Endothelial cell (in vitro differentiated cells): Measurements from ENCODE around the gene LRPPRC. TPM values are rescaled to one million over a fixed set of nuclear protein-coding genes. Genes with fewer than 3 reads are reported as not detected.
A peak's percentile ranks its signal among the peaks of the same experiment; 100 is the strongest.
"Not testable (repeated sequence)": the region's sequence is repeated elsewhere in the genome, so short reads cannot be mapped to it uniquely, and the experiment has no call there.

Experiments used
- DNase-seq: peaks from one replicate; pipeline ENCODE4 v3.0.0; 2021; ENCODE audit warnings: low spot score
- H3K27ac Mint-ChIP-seq: one replicate; pipeline ENCODE4 v1.8.0; 2021; ENCODE audit warnings: mixed read lengths, inconsistent platforms; ENCODE audit not compliant: unreplicated experiment
- H3K27me3 Mint-ChIP-seq: one replicate; pipeline ENCODE4 v1.8.0; 2021; ENCODE audit warnings: mild to moderate bottlenecking, moderate library complexity, mixed read lengths, inconsistent platforms; ENCODE audit not compliant: unreplicated experiment
- H3K36me3 Mint-ChIP-seq: one replicate; pipeline ENCODE4 v1.8.0; 2021; ENCODE audit warnings: mild to moderate bottlenecking, low read depth, mixed read lengths, inconsistent platforms; ENCODE audit not compliant: unreplicated experiment
- H3K4me1 Mint-ChIP-seq: one replicate; pipeline ENCODE4 v1.8.0; 2021; ENCODE audit warnings: mild to moderate bottlenecking, mixed read lengths, inconsistent platforms; ENCODE audit not compliant: unreplicated experiment
- H3K4me3 Mint-ChIP-seq: one replicate; pipeline ENCODE4 v1.8.0; 2021; ENCODE audit warnings: mild to moderate bottlenecking, mixed read lengths, inconsistent platforms; ENCODE audit not compliant: unreplicated experiment
- H3K9me3 Mint-ChIP-seq: one replicate; pipeline ENCODE4 v1.8.0; 2021; ENCODE audit warnings: mixed read lengths, inconsistent platforms; ENCODE audit not compliant: unreplicated experiment
- CTCF ChIP-seq: fragments of 200-600 bp; sonication (generic); IDR thresholded peaks from one replicate; pipeline ENCODE4 v1.5.0; 2021; ENCODE audit warnings: antibody characterized with exemption; ENCODE audit not compliant: unreplicated experiment
- total RNA-seq: library from RNA; stranded (reverse); fragmentation: NEBNext Ultra II Directional; extraction: Animal tissue kit (Norgen Biotek cat#: 25700); gene quantifications from one replicate; pipeline ENCODE4 v1.2.1, GENCODE V29; 2021; ENCODE audit not compliant: unreplicated experiment

Gene LRPPRC
- total RNA-seq, 1 donor from 2014 or later: 85.8 TPM

- H3K36me3 Mint-ChIP-seq: no peaks in the 10 kb centered on the region
- H3K9me3 Mint-ChIP-seq: no peaks in the 10 kb centered on the region
- no peaks in the 10 kb centered on the region for H3K4me1 Mint-ChIP-seq
- no peak for DNase-seq
- H3K27ac Mint-ChIP-seq: no peak overlapping the region
- no peak for TF ChIP-seq CTCF
- H3K4me3 Mint-ChIP-seq: no peak overlapping the region
- H3K27me3 Mint-ChIP-seq: no peaks in the 10 kb centered on the region
Observed at GRCh38 chr2:44037221-44037620, 41.4 kb upstream of the LRPPRC start.

GRCh38 chr2:44033947-44034346 lies 38.2 kb upstream of the LRPPRC start:
- H3K9me3 Mint-ChIP-seq: no peaks in the 10 kb centered on the region
- DNase-seq: no peak
- no peaks in the 10 kb centered on the region for H3K4me1 Mint-ChIP-seq
- H3K36me3 Mint-ChIP-seq: no peaks in the 10 kb centered on the region
- no peak overlapping the region for H3K4me3 Mint-ChIP-seq
- no peak for TF ChIP-seq CTCF
- H3K27me3 Mint-ChIP-seq: no peaks in the 10 kb centered on the region
- no peak overlapping the region for H3K27ac Mint-ChIP-seq

- H3K27me3 Mint-ChIP-seq, H3K27ac Mint-ChIP-seq, H3K36me3 Mint-ChIP-seq, H3K4me3 Mint-ChIP-seq, H3K9me3 Mint-ChIP-seq, DNase-seq, H3K4me1 Mint-ChIP-seq: not testable (repeated sequence)
Observed at GRCh38 chr2:44027076-44027475, 31.3 kb upstream of the LRPPRC start.

GRCh38 chr2:44016282-44016681 lies 20.5 kb upstream of the LRPPRC start:
- H3K4me3 Mint-ChIP-seq: no peak overlapping the region
- no peaks in the 10 kb centered on the region for H3K4me1 Mint-ChIP-seq
- peak; percentile 72 for DNase-seq
- TF ChIP-seq CTCF: no peak
- H3K36me3 Mint-ChIP-seq: no peaks in the 10 kb centered on the region
- no peaks in the 10 kb centered on the region for H3K9me3 Mint-ChIP-seq
- no peak overlapping the region for H3K27ac Mint-ChIP-seq
- H3K27me3 Mint-ChIP-seq: no peaks in the 10 kb centered on the region

- H3K27ac Mint-ChIP-seq: no peak overlapping the region
- no peak for DNase-seq
- no peaks in the 10 kb centered on the region for H3K9me3 Mint-ChIP-seq
- no peaks in the 10 kb centered on the region for H3K27me3 Mint-ChIP-seq
- H3K4me3 Mint-ChIP-seq: no peak overlapping the region
- TF ChIP-seq CTCF: no peak
- peaks cover under 1% of the 10 kb centered on the region for H3K4me1 Mint-ChIP-seq
- H3K36me3 Mint-ChIP-seq: no peaks in the 10 kb centered on the region
Observed at GRCh38 chr2:44015239-44015638, 19.4 kb upstream of the LRPPRC start.

DNA sequence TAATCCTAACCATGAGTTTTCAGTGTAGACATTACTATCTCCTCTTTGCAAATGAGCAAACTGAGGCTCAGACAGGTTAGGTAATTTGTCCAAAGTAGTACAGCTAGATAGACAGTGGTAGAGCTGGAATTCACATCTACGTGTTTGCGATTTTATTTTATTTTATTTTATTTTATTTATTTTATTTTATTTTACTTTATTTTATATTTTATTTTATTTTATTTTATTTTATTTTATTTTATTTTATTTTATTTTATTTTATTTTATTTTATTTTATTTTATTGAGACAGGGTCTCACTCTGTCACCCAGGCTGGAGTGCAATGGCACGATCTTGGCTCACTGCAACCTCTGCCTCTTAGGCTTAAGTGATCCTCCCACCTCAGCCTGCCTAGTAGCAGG lies 17.4 kb upstream of the LRPPRC start:
- not testable (repeated sequence) for H3K36me3 Mint-ChIP-seq, H3K9me3 Mint-ChIP-seq, H3K27ac Mint-ChIP-seq, H3K4me1 Mint-ChIP-seq, H3K27me3 Mint-ChIP-seq, H3K4me3 Mint-ChIP-seq, DNase-seq
